ENCODE results near the gene WDR17.

DNA sequence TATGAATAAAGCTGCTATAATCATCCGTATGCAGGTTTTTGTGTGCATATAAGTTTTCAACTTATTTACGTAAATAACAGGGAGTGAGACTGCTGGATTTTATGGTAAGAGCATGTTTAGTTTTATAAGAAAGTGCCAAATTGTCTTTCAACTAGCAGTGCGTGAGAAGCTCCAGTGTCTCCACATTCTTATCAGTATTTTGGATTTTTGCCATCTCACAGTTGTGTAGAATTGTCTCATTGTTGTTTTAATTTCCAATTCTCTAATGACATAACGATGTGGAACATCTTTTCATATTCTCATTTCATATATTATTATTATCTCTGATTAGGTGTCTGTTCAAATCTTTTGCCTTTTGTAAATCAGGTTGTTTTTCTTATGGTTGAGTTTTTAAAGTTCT is 49.0 kb upstream of the WDR17 start:
- TF ChIP-seq CTCF (conservative IDR thresholded peaks at IDR 0.05 in 1 of 2, IDR thresholded peaks at IDR 0.05 in 1 of 2; ENCODE audit: extremely low read depth in 1 of 2, insufficient read depth in 1 of 2, low read depth in 1 of 2, low read length in 2 of 2) = no peak
- TF ChIP-seq EZH2 (IDR thresholded peaks at IDR 0.05; ENCODE audit: borderline replicate concordance, low read length) = no peak

Measured in mammary epithelial cell (primary cell).